WTC11 (cell line): ENCODE measurements around the gene PROSER2.

Experiments
- ATF3 ChIP-seq: sonication (generic); formaldehyde crosslinking; conservative IDR thresholded peaks from 2 replicates; pipeline ENCODE4 v1.8.1; 2022; ENCODE audit warnings: mild to moderate bottlenecking, missing genetic modification reagents
- CTCF ChIP-seq: fragments of 200-600 bp; IDR thresholded peaks from 2 replicates; pipeline ENCODE4 v1.8.0; 2022; ENCODE audit warnings: antibody characterized with exemption
- KAT7 ChIP-seq: sonication (generic); formaldehyde crosslinking; IDR thresholded peaks from 2 replicates; pipeline ENCODE4 v1.8.1; 2023; ENCODE audit warnings: missing genetic modification reagents, mild to moderate bottlenecking, borderline replicate concordance
- MAX ChIP-seq: sonication (generic); formaldehyde crosslinking; IDR thresholded peaks from 2 replicates; pipeline ENCODE4 v1.8.0; 2022; ENCODE audit warnings: mild to moderate bottlenecking, missing genetic modification reagents
- NFYB ChIP-seq: sonication (generic); formaldehyde crosslinking; conservative IDR thresholded peaks from 2 replicates; pipeline ENCODE4 v1.8.0; 2022; ENCODE audit warnings: low read depth, missing genetic modification reagents
- SMAD3 ChIP-seq: sonication (generic); formaldehyde crosslinking; IDR thresholded peaks from 2 replicates; pipeline ENCODE4 v1.8.0; 2022; ENCODE audit warnings: missing genetic modification reagents, mild to moderate bottlenecking, borderline replicate concordance
- STAT6 ChIP-seq: sonication (generic); formaldehyde crosslinking; conservative IDR thresholded peaks from 2 replicates; pipeline ENCODE4 v1.8.1; 2023; ENCODE audit warnings: mild to moderate bottlenecking, low read depth, missing genetic modification reagents, moderate library complexity
- ZNF317 ChIP-seq: sonication (generic); formaldehyde crosslinking; IDR thresholded peaks from 2 replicates; pipeline ENCODE4 v1.8.1; 2023; ENCODE audit warnings: low read depth, mild to moderate bottlenecking, moderate library complexity, missing genetic modification reagents, borderline replicate concordance

DNA sequence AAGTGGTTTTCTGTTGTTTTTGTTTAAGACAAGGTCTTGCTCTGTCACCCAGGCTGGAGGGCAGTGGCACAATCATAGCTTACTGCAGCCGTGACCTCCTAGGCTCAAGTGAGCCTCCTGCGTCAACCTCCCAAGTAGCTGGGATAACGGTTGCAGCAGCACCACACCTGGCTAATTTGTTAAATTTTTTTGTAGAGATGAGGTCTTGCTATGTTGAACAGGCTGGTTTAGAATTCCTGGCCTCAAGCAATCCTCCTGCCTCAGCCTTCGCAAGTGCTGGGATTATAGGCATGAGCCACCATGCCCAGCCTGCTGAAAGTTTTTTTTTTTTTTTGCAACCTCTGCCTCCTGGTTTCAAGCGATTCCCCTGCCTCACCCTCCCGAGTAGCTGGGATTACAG, 31.1 kb downstream of the PROSER2 start:
- TF ChIP-seq CTCF (no peak), ATF3 (no peak), STAT6 (CRISPR knock-in tag) (no peak), KAT7 (no peak), NFYB (CRISPR knock-in tag) (no peak), SMAD3 (CRISPR knock-in tag) (no peak), MAX (CRISPR knock-in tag) (no peak), ZNF317 (CRISPR knock-in tag) (no peak)
